WTC11 (cell line): ENCODE data around the gene SMIM29. TPM values are rescaled to one million over a fixed set of nuclear protein-coding genes. Genes with fewer than 3 reads are reported as not detected.

Experiments used
- ATAC-seq: fragments of 200-7000 bp; cut with Tn5 transposase; 2 replicates; pipeline ENCODE4 v1.10.0; 2021; ENCODE audit warnings: mild to moderate bottlenecking, moderate library complexity
- CTCF ChIA-PET: fragments of 300-600 bp; sonication (Branson Sonifier 250); formaldehyde crosslinking; loops from one replicate; lab custom pipeline; 2021; ENCODE audit warnings: antibody characterized with exemption; lab: Charles Lee
- POLR2A ChIA-PET: fragments of 350-600 bp; sonication (Branson Sonifier 250); formaldehyde crosslinking; loops from one replicate; lab custom pipeline; 2021; ENCODE audit warnings: antibody characterized with exemption; lab: Charles Lee
- DNase-seq: peaks from one replicate; pipeline ENCODE4 v3.0.0; 2021; ENCODE audit warnings: low spot score
- H3K27ac Mint-ChIP-seq: 2 replicates; pipeline ENCODE4 v1.8.0; 2021; ENCODE audit warnings: mixed read lengths
- H3K27me3 Mint-ChIP-seq: 2 replicates; pipeline ENCODE4 v1.8.0; 2021; ENCODE audit warnings: low read depth, mild to moderate bottlenecking, moderate library complexity, mixed read lengths
- H3K36me3 Mint-ChIP-seq: 2 replicates; pipeline ENCODE4 v1.8.0; 2021; ENCODE audit warnings: mixed read lengths
- H3K4me1 Mint-ChIP-seq: 2 replicates; pipeline ENCODE4 v1.8.0; 2022; ENCODE audit warnings: mixed read lengths
- H3K4me3 Mint-ChIP-seq: 2 replicates; pipeline ENCODE4 v1.8.0; 2021; ENCODE audit warnings: mild to moderate bottlenecking, moderate library complexity, mixed read lengths
- H3K9me3 Mint-ChIP-seq: 2 replicates; pipeline ENCODE4 v1.8.0; 2021; ENCODE audit warnings: mixed read lengths
- ATF1 ChIP-seq: sonication (generic); formaldehyde crosslinking; IDR thresholded peaks from 2 replicates; pipeline ENCODE4 v1.8.1; 2023; ENCODE audit warnings: mild to moderate bottlenecking, moderate library complexity, missing genetic modification reagents
- CREM ChIP-seq: sonication (generic); formaldehyde crosslinking; IDR thresholded peaks from 2 replicates; pipeline ENCODE4 v1.8.1; 2022; ENCODE audit warnings: mild to moderate bottlenecking, missing genetic modification reagents, moderate library complexity
- ESRRA ChIP-seq: sonication (generic); formaldehyde crosslinking; IDR thresholded peaks from 2 replicates; pipeline ENCODE4 v1.8.1; 2022; ENCODE audit warnings: mild to moderate bottlenecking, missing genetic modification reagents, borderline replicate concordance
- FOXJ3 ChIP-seq: sonication (generic); formaldehyde crosslinking; IDR thresholded peaks from 2 replicates; pipeline ENCODE4 v1.9.0; 2021; ENCODE audit warnings: missing genetic modification reagents, mild to moderate bottlenecking, borderline replicate concordance
- NR3C1 ChIP-seq: sonication (generic); formaldehyde crosslinking; conservative IDR thresholded peaks from 2 replicates; pipeline ENCODE4 v1.8.1; 2023; ENCODE audit warnings: low read depth, mild to moderate bottlenecking, missing genetic modification reagents
- SP1 ChIP-seq: sonication (generic); formaldehyde crosslinking; conservative IDR thresholded peaks from 2 replicates; pipeline ENCODE4 v1.8.1; 2022; ENCODE audit warnings: missing genetic modification reagents
- TP53 ChIP-seq: sonication (generic); formaldehyde crosslinking; IDR thresholded peaks from 2 replicates; pipeline ENCODE4 v1.8.1; 2023; ENCODE audit warnings: mild to moderate bottlenecking, missing genetic modification reagents
- ZBTB21 ChIP-seq: sonication (generic); formaldehyde crosslinking; IDR thresholded peaks from 2 replicates; pipeline ENCODE4 v1.8.1; 2023; ENCODE audit warnings: mild to moderate bottlenecking, missing genetic modification reagents, borderline replicate concordance
- ZNF396 ChIP-seq: fragments of 250-450 bp; sonication (Bioruptor Pico); IDR thresholded peaks from 2 replicates; pipeline ENCODE4 v1.8.0; 2021; ENCODE audit warnings: mild to moderate bottlenecking, moderate library complexity, borderline replicate concordance
- total RNA-seq: library from RNA; stranded (reverse); gene quantifications from 3 replicates; pipeline ENCODE4 v1.2.3, GENCODE V29; 2021
- TF ChIP-seq, protein P1 (sequence below): sonication (generic); formaldehyde crosslinking; IDR thresholded peaks from 2 replicates; pipeline ENCODE4 v1.8.0; 2023; ENCODE audit warnings: missing genetic modification reagents, mild to moderate bottlenecking, borderline replicate concordance
- TF ChIP-seq, protein P2 (sequence below): sonication (generic); formaldehyde crosslinking; IDR thresholded peaks from 2 replicates; pipeline ENCODE4 v1.8.1; 2022; ENCODE audit warnings: mild to moderate bottlenecking, moderate library complexity, missing genetic modification reagents
- TF ChIP-seq, protein P3 (sequence below): sonication (generic); formaldehyde crosslinking; IDR thresholded peaks from 2 replicates; pipeline ENCODE4 v1.8.1; 2022; ENCODE audit warnings: mild to moderate bottlenecking, missing genetic modification reagents, moderate library complexity, borderline replicate concordance
- TF ChIP-seq, protein P4 (sequence below): sonication (generic); formaldehyde crosslinking; IDR thresholded peaks from 2 replicates; pipeline ENCODE4 v1.8.1; 2023; ENCODE audit warnings: mild to moderate bottlenecking, missing genetic modification reagents, moderate library complexity
- TF ChIP-seq, protein P5 (sequence below): fragments of 250-450 bp; sonication (Bioruptor Pico); IDR thresholded peaks from 2 replicates; pipeline ENCODE4 v1.9.0; 2021; ENCODE audit warnings: mild to moderate bottlenecking
- TF ChIP-seq, protein P6 (sequence below): sonication (generic); formaldehyde crosslinking; IDR thresholded peaks from 2 replicates; pipeline ENCODE4 v1.8.1; 2023; ENCODE audit warnings: mild to moderate bottlenecking, missing genetic modification reagents
- TF ChIP-seq, protein P7 (sequence below): fragments of 250-450 bp; sonication (Bioruptor Pico); IDR thresholded peaks from 2 replicates; pipeline ENCODE4 v1.9.0; 2021; ENCODE audit warnings: mild to moderate bottlenecking, borderline replicate concordance

The SMIM29 gene
- total RNA-seq, 1 experiment from 2014 or later: 11.7 TPM

DNA sequence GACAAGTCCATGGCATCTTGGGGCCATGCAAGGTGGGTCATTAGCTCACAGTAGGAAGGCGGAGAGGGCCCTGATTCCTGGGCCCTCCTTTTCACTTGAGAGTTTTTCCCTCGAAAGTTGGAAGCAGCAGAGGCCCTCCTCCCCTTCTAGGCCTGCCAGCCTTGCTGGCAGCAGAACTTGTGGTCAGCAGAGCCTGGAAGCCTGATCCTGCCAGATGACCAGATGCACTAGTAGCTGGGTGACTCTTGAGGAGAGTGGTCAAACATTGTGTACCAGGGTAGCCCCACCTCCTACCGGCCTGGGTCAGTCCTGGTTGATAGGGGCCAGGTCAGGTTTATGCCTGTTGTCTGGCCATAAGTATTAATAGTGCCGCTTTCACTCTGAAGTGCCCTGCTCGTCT, 15.9 kb downstream of the SMIM29 start:
- Mint-ChIP-seq H3K9me3 (no peaks in the 10 kb centered on the region), H3K27ac (0 out of 2 replicates have a peak overlapping the region, but pooled peaks have one; percentile 74), H3K4me1 (peaks cover 36% of the 10 kb centered on the region), H3K4me3 (no peak overlapping the region; the same call in 1 of the 2 replicates), H3K36me3 (no peaks in the 10 kb centered on the region), H3K27me3 (no peaks in the 10 kb centered on the region)
- ATAC-seq (no peak), DNase-seq (no peak)
- TF ChIP-seq, protein P1, sequence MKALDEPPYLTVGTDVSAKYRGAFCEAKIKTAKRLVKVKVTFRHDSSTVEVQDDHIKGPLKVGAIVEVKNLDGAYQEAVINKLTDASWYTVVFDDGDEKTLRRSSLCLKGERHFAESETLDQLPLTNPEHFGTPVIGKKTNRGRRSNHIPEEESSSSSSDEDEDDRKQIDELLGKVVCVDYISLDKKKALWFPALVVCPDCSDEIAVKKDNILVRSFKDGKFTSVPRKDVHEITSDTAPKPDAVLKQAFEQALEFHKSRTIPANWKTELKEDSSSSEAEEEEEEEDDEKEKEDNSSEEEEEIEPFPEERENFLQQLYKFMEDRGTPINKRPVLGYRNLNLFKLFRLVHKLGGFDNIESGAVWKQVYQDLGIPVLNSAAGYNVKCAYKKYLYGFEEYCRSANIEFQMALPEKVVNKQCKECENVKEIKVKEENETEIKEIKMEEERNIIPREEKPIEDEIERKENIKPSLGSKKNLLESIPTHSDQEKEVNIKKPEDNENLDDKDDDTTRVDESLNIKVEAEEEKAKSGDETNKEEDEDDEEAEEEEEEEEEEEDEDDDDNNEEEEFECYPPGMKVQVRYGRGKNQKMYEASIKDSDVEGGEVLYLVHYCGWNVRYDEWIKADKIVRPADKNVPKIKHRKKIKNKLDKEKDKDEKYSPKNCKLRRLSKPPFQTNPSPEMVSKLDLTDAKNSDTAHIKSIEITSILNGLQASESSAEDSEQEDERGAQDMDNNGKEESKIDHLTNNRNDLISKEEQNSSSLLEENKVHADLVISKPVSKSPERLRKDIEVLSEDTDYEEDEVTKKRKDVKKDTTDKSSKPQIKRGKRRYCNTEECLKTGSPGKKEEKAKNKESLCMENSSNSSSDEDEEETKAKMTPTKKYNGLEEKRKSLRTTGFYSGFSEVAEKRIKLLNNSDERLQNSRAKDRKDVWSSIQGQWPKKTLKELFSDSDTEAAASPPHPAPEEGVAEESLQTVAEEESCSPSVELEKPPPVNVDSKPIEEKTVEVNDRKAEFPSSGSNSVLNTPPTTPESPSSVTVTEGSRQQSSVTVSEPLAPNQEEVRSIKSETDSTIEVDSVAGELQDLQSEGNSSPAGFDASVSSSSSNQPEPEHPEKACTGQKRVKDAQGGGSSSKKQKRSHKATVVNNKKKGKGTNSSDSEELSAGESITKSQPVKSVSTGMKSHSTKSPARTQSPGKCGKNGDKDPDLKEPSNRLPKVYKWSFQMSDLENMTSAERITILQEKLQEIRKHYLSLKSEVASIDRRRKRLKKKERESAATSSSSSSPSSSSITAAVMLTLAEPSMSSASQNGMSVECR (CRISPR knock-in tag): no peak
- TF ChIP-seq, protein P2, sequence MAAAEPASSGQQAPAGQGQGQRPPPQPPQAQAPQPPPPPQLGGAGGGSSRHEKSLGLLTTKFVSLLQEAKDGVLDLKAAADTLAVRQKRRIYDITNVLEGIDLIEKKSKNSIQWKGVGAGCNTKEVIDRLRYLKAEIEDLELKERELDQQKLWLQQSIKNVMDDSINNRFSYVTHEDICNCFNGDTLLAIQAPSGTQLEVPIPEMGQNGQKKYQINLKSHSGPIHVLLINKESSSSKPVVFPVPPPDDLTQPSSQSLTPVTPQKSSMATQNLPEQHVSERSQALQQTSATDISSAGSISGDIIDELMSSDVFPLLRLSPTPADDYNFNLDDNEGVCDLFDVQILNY (CRISPR knock-in tag): no peak
- no peak for TF ChIP-seq ZBTB21 (CRISPR knock-in tag)
- no peak for TF ChIP-seq ATF1 (CRISPR knock-in tag)
- TF ChIP-seq, protein P3, sequence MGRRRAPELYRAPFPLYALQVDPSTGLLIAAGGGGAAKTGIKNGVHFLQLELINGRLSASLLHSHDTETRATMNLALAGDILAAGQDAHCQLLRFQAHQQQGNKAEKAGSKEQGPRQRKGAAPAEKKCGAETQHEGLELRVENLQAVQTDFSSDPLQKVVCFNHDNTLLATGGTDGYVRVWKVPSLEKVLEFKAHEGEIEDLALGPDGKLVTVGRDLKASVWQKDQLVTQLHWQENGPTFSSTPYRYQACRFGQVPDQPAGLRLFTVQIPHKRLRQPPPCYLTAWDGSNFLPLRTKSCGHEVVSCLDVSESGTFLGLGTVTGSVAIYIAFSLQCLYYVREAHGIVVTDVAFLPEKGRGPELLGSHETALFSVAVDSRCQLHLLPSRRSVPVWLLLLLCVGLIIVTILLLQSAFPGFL (CRISPR knock-in tag): no peak
- no peak for TF ChIP-seq NR3C1
- TF ChIP-seq TP53: no peak
- TF ChIP-seq, protein P4, sequence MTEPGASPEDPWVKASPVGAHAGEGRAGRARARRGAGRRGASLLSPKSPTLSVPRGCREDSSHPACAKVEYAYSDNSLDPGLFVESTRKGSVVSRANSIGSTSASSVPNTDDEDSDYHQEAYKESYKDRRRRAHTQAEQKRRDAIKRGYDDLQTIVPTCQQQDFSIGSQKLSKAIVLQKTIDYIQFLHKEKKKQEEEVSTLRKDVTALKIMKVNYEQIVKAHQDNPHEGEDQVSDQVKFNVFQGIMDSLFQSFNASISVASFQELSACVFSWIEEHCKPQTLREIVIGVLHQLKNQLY (CRISPR knock-in tag): no peak
- TF ChIP-seq, protein P5, sequence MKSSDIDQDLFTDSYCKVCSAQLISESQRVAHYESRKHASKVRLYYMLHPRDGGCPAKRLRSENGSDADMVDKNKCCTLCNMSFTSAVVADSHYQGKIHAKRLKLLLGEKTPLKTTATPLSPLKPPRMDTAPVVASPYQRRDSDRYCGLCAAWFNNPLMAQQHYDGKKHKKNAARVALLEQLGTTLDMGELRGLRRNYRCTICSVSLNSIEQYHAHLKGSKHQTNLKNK (CRISPR knock-in tag): no peak
- TF ChIP-seq, protein P6, sequence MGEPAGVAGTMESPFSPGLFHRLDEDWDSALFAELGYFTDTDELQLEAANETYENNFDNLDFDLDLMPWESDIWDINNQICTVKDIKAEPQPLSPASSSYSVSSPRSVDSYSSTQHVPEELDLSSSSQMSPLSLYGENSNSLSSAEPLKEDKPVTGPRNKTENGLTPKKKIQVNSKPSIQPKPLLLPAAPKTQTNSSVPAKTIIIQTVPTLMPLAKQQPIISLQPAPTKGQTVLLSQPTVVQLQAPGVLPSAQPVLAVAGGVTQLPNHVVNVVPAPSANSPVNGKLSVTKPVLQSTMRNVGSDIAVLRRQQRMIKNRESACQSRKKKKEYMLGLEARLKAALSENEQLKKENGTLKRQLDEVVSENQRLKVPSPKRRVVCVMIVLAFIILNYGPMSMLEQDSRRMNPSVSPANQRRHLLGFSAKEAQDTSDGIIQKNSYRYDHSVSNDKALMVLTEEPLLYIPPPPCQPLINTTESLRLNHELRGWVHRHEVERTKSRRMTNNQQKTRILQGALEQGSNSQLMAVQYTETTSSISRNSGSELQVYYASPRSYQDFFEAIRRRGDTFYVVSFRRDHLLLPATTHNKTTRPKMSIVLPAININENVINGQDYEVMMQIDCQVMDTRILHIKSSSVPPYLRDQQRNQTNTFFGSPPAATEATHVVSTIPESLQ (CRISPR knock-in tag): no peak
- no peak for TF ChIP-seq SP1 (CRISPR knock-in tag)
- TF ChIP-seq ZNF396 (CRISPR knock-in tag): no peak
- POLR2A ChIA-PET: interaction anchor here (1.0 to 2.5 kb wide), 4 partner anchors 9 to 31 kb away, joined by 3 to 17 read pairs (median 6); partner anchors contain the start of gene SMIM29
- CTCF ChIA-PET: interaction anchor here (1.2 to 1.5 kb wide), 4 partner anchors 17 to 69 kb away, joined by 3 to 10 read pairs (median 4); no protein-coding TSS in a partner anchor

DNA sequence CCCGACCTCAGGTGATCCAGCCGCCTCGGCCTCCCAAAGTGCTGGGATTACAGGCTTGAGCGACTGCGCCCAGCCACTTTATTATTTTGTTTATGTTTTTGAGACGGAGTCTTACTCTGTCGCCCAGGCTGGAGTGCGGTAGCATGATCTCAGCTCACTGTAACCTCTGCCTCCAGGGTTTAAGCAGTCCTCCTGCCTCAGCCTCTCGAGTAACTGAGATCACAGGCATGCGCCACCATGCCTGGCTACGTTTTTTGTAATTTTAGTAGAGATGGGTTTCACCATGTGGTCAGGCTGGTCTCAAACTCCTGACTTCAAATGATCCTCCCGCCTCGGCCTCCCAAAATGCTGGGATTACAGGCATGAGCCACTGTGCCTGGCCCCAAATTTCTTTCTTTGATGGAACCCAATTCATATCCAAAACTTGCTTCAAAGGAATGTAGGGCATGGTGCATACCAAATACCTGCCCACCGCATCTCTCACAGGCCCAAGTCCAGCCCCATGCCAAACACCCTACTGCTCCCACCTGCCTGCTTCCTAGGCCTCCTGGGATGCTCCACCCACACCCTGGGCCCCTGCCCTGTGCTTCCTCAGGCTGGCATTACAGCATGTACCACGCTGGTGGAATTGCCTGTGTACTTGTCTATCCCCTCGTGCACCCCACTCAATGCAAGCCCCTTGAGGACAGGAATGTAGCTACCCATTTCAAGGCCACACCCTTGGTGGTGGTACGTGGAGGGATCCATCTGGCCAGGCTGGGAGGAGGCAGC, 17.1 kb downstream of the SMIM29 start:
- H3K9me3 Mint-ChIP-seq: no peaks in the 10 kb centered on the region
- no peak for DNase-seq
- CTCF ChIA-PET: interaction anchor here (0.6 to 1.2 kb wide), 3 partner anchors 26 to 537 kb away, joined by 3 to 4 read pairs (median 3); no protein-coding TSS in a partner anchor
- no peak for TF ChIP-seq FOXJ3 (CRISPR knock-in tag)
- TF ChIP-seq, protein P7, sequence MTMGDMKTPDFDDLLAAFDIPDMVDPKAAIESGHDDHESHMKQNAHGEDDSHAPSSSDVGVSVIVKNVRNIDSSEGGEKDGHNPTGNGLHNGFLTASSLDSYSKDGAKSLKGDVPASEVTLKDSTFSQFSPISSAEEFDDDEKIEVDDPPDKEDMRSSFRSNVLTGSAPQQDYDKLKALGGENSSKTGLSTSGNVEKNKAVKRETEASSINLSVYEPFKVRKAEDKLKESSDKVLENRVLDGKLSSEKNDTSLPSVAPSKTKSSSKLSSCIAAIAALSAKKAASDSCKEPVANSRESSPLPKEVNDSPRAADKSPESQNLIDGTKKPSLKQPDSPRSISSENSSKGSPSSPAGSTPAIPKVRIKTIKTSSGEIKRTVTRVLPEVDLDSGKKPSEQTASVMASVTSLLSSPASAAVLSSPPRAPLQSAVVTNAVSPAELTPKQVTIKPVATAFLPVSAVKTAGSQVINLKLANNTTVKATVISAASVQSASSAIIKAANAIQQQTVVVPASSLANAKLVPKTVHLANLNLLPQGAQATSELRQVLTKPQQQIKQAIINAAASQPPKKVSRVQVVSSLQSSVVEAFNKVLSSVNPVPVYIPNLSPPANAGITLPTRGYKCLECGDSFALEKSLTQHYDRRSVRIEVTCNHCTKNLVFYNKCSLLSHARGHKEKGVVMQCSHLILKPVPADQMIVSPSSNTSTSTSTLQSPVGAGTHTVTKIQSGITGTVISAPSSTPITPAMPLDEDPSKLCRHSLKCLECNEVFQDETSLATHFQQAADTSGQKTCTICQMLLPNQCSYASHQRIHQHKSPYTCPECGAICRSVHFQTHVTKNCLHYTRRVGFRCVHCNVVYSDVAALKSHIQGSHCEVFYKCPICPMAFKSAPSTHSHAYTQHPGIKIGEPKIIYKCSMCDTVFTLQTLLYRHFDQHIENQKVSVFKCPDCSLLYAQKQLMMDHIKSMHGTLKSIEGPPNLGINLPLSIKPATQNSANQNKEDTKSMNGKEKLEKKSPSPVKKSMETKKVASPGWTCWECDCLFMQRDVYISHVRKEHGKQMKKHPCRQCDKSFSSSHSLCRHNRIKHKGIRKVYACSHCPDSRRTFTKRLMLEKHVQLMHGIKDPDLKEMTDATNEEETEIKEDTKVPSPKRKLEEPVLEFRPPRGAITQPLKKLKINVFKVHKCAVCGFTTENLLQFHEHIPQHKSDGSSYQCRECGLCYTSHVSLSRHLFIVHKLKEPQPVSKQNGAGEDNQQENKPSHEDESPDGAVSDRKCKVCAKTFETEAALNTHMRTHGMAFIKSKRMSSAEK: no peak
- no peak for TF ChIP-seq ESRRA (CRISPR knock-in tag)
- no peak for TF ChIP-seq CREM
- TF ChIP-seq, protein P4 (CRISPR knock-in tag): no peak
- TF ChIP-seq, all 79 proteins: peak for 0
- no peak overlapping the region for H3K4me3 Mint-ChIP-seq
- POLR2A ChIA-PET: no interaction called here
- H3K27me3 Mint-ChIP-seq: no peaks in the 10 kb centered on the region
- H3K27ac Mint-ChIP-seq: peak overlapping the region; percentile 36; the same call in 1 of the 2 replicates
- no peaks in the 10 kb centered on the region for H3K36me3 Mint-ChIP-seq
- peaks cover 47% of the 10 kb centered on the region for H3K4me1 Mint-ChIP-seq
- no peak for ATAC-seq
